Measurements from ENCODE around the gene ABCA1.
"Not testable (repeated sequence)": the region's sequence is repeated elsewhere in the genome, so short reads cannot be mapped to it uniquely, and the experiment has no call there.

Gene ABCA1

GRCh38 chr9:104864675-104865104, 63.3 kb downstream of the ABCA1 start:
- H3K27ac ChIP-seq (ENCODE audit: low read length) = no peak overlapping the region
- no peak overlapping the region for H3K4me3 ChIP-seq (ENCODE audit: low read length)
- no peaks in the 10 kb centered on the region for H3K9me3 ChIP-seq (ENCODE audit: insufficient read depth, low read depth, low read length)
- no peaks in the 10 kb centered on the region for H3K27me3 ChIP-seq (ENCODE audit: insufficient read depth, low read length)
- no peak overlapping the region; the same call in 1 of the 2 replicates for H3K9ac ChIP-seq (ENCODE audit: low read depth, low read length)
- peaks cover 38% of the 10 kb centered on the region for H3K4me1 ChIP-seq (ENCODE audit: insufficient read depth, low read length)
- peaks cover 7% of the 10 kb centered on the region; the same call in 1 of the 2 replicates for H3K36me3 ChIP-seq (ENCODE audit: insufficient read depth, low read depth, low read length)

- Histone ChIP-seq H3K4me1 (ENCODE audit: insufficient read depth, low read length) (peaks cover 25% of the 10 kb centered on the region), H3K27me3 (ENCODE audit: insufficient read depth, low read length) (no peaks in the 10 kb centered on the region), H3K4me3 (ENCODE audit: low read length) (peak overlapping the region; percentile 38; the same call in 1 of the 2 replicates), H3K36me3 (ENCODE audit: insufficient read depth, low read depth, low read length) (peaks cover 13% of the 10 kb centered on the region; the same call in 1 of the 2 replicates), H3K9me3 (ENCODE audit: insufficient read depth, low read depth, low read length) (no peaks in the 10 kb centered on the region), H3K27ac (ENCODE audit: low read length) (peak overlapping the region; percentile 54), H3K9ac (ENCODE audit: low read depth, low read length) (peak overlapping the region; percentile 70; the same call in 1 of the 2 replicates)
These were observed 64.6 kb downstream of the ABCA1 start for GRCh38 chr9:104863180-104863883.

GRCh38 chr9:104861397-104861796, 66.6 kb downstream of the ABCA1 start:
- Histone ChIP-seq H3K27me3 (ENCODE audit: insufficient read depth, low read length) (no peaks in the 10 kb centered on the region), H3K4me3 (ENCODE audit: low read length) (no peak overlapping the region), H3K9ac (ENCODE audit: low read depth, low read length) (no peak overlapping the region), H3K27ac (ENCODE audit: low read length) (no peak overlapping the region), H3K36me3 (ENCODE audit: insufficient read depth, low read depth, low read length) (peaks cover 20% of the 10 kb centered on the region), H3K4me1 (ENCODE audit: insufficient read depth, low read length) (peaks cover 22% of the 10 kb centered on the region), H3K9me3 (ENCODE audit: insufficient read depth, low read depth, low read length) (no peaks in the 10 kb centered on the region)

GRCh38 chr9:104860263-104860662, 67.7 kb downstream of the ABCA1 start:
- Histone ChIP-seq H3K27me3 (ENCODE audit: insufficient read depth, low read length) (no peaks in the 10 kb centered on the region), H3K9me3 (ENCODE audit: insufficient read depth, low read depth, low read length) (no peaks in the 10 kb centered on the region), H3K36me3 (ENCODE audit: insufficient read depth, low read depth, low read length) (peaks cover 21% of the 10 kb centered on the region), H3K4me1 (ENCODE audit: insufficient read depth, low read length) (peaks cover 22% of the 10 kb centered on the region), H3K4me3 (ENCODE audit: low read length) (no peak overlapping the region), H3K27ac (ENCODE audit: low read length) (no peak overlapping the region), H3K9ac (ENCODE audit: low read depth, low read length) (no peak overlapping the region)

GRCh38 chr9:104858846-104859245, 69.1 kb downstream of the ABCA1 start:
- Histone ChIP-seq H3K9ac (ENCODE audit: low read depth, low read length) (no peak overlapping the region), H3K27ac (ENCODE audit: low read length) (no peak overlapping the region)

GRCh38 chr9:104858271-104858670, 69.7 kb downstream of the ABCA1 start:
- Histone ChIP-seq H3K4me1 (ENCODE audit: insufficient read depth, low read length) (peaks cover 6% of the 10 kb centered on the region; the same call in 1 of the 2 replicates), H3K9me3 (ENCODE audit: insufficient read depth, low read depth, low read length) (no peaks in the 10 kb centered on the region), H3K4me3 (ENCODE audit: low read length) (no peak overlapping the region), H3K36me3 (ENCODE audit: insufficient read depth, low read depth, low read length) (peaks cover 26% of the 10 kb centered on the region), H3K27ac (ENCODE audit: low read length) (no peak overlapping the region), H3K9ac (ENCODE audit: low read depth, low read length) (no peak overlapping the region), H3K27me3 (ENCODE audit: insufficient read depth, low read length) (no peaks in the 10 kb centered on the region)

More at GRCh38 chr9:104858846-104859245, 69.1 kb downstream of the ABCA1 start:
- H3K4me3 ChIP-seq (ENCODE audit: low read length) = no peak overlapping the region
- H3K9me3 ChIP-seq (ENCODE audit: insufficient read depth, low read depth, low read length) = no peaks in the 10 kb centered on the region
- peaks cover 11% of the 10 kb centered on the region; the same call in 1 of the 2 replicates for H3K4me1 ChIP-seq (ENCODE audit: insufficient read depth, low read length)
- H3K27me3 ChIP-seq (ENCODE audit: insufficient read depth, low read length) = no peaks in the 10 kb centered on the region
- peaks cover 26% of the 10 kb centered on the region for H3K36me3 ChIP-seq (ENCODE audit: insufficient read depth, low read depth, low read length)

GRCh38 chr9:104856413-104856941, 71.5 kb downstream of the ABCA1 start:
- Histone ChIP-seq H3K9ac (ENCODE audit: low read depth, low read length) (no peak overlapping the region), H3K27me3 (ENCODE audit: insufficient read depth, low read length) (no peaks in the 10 kb centered on the region), H3K36me3 (ENCODE audit: insufficient read depth, low read depth, low read length) (peaks cover 26% of the 10 kb centered on the region), H3K27ac (ENCODE audit: low read length) (no peak overlapping the region), H3K4me1 (ENCODE audit: insufficient read depth, low read length) (no peaks in the 10 kb centered on the region; the same call in 1 of the 2 replicates), H3K9me3 (ENCODE audit: insufficient read depth, low read depth, low read length) (no peaks in the 10 kb centered on the region), H3K4me3 (ENCODE audit: low read length) (no peak overlapping the region)

GRCh38 chr9:104855807-104856206, 72.1 kb downstream of the ABCA1 start:
- Histone ChIP-seq H3K27ac (ENCODE audit: low read length) (no peak overlapping the region), H3K4me1 (ENCODE audit: insufficient read depth, low read length) (no peaks in the 10 kb centered on the region; the same call in 1 of the 2 replicates), H3K9ac (ENCODE audit: low read depth, low read length) (no peak overlapping the region), H3K36me3 (ENCODE audit: insufficient read depth, low read depth, low read length) (peaks cover 26% of the 10 kb centered on the region), H3K4me3 (ENCODE audit: low read length) (no peak overlapping the region), H3K27me3 (ENCODE audit: insufficient read depth, low read length) (no peaks in the 10 kb centered on the region), H3K9me3 (ENCODE audit: insufficient read depth, low read depth, low read length) (no peaks in the 10 kb centered on the region)

GRCh38 chr9:104855258-104855657, 72.7 kb downstream of the ABCA1 start:
- H3K27me3 ChIP-seq (ENCODE audit: insufficient read depth, low read length); H3K4me3 ChIP-seq (ENCODE audit: low read length); H3K27ac ChIP-seq (ENCODE audit: low read length); H3K9me3 ChIP-seq (ENCODE audit: insufficient read depth, low read depth, low read length); H3K4me1 ChIP-seq (ENCODE audit: insufficient read depth, low read length); H3K9ac ChIP-seq (ENCODE audit: low read depth, low read length): not testable (repeated sequence)
- peaks cover 26% of the 10 kb centered on the region for H3K36me3 ChIP-seq (ENCODE audit: insufficient read depth, low read depth, low read length)

- no peak overlapping the region for H3K9ac ChIP-seq (ENCODE audit: low read depth, low read length)
- no peaks in the 10 kb centered on the region; the same call in 1 of the 2 replicates for H3K4me1 ChIP-seq (ENCODE audit: insufficient read depth, low read length)
- H3K36me3 ChIP-seq (ENCODE audit: insufficient read depth, low read depth, low read length) = peaks cover 26% of the 10 kb centered on the region
These were observed 73.3 kb downstream of the ABCA1 start for GRCh38 chr9:104854613-104855012.

GRCh38 chr9:104853683-104854082, 74.3 kb downstream of the ABCA1 start:
- H3K36me3 ChIP-seq (ENCODE audit: insufficient read depth, low read depth, low read length) = peaks cover 24% of the 10 kb centered on the region
- H3K4me3 ChIP-seq (ENCODE audit: low read length) = no peak overlapping the region

More at GRCh38 chr9:104854613-104855012, 73.3 kb downstream of the ABCA1 start:
- Histone ChIP-seq H3K4me3 (ENCODE audit: low read length) (no peak overlapping the region), H3K9me3 (ENCODE audit: insufficient read depth, low read depth, low read length) (no peaks in the 10 kb centered on the region), H3K27ac (ENCODE audit: low read length) (no peak overlapping the region), H3K27me3 (ENCODE audit: insufficient read depth, low read length) (no peaks in the 10 kb centered on the region)

GRCh38 chr9:104853159-104853558, 74.8 kb downstream of the ABCA1 start:
- Histone ChIP-seq H3K9me3 (ENCODE audit: insufficient read depth, low read depth, low read length) (no peaks in the 10 kb centered on the region), H3K4me3 (ENCODE audit: low read length) (no peak overlapping the region), H3K27ac (ENCODE audit: low read length) (no peak overlapping the region), H3K36me3 (ENCODE audit: insufficient read depth, low read depth, low read length) (peaks cover 19% of the 10 kb centered on the region), H3K4me1 (ENCODE audit: insufficient read depth, low read length) (no peaks in the 10 kb centered on the region; the same call in 1 of the 2 replicates), H3K9ac (ENCODE audit: low read depth, low read length) (no peak overlapping the region), H3K27me3 (ENCODE audit: insufficient read depth, low read length) (no peaks in the 10 kb centered on the region)

More at GRCh38 chr9:104853683-104854082, 74.3 kb downstream of the ABCA1 start:
- Histone ChIP-seq H3K4me1 (ENCODE audit: insufficient read depth, low read length) (no peaks in the 10 kb centered on the region; the same call in 1 of the 2 replicates), H3K27me3 (ENCODE audit: insufficient read depth, low read length) (no peaks in the 10 kb centered on the region), H3K9ac (ENCODE audit: low read depth, low read length) (no peak overlapping the region), H3K27ac (ENCODE audit: low read length) (no peak overlapping the region), H3K9me3 (ENCODE audit: insufficient read depth, low read depth, low read length) (no peaks in the 10 kb centered on the region)

Measured in iPS-20b (cell line).